GM13977 (cell line): ENCODE measurements around the gene SMIM20.

Experiments used
- DNase-seq: peaks from one replicate; pipeline ENCODE4 v3.0.0; 2012; ENCODE audit warnings: low spot score
- in situ Hi-C: fragments of 300-500 bp; cut with MboI; formaldehyde crosslinking; loops from one replicate; pipeline ENCODE4 v1.12.0; 2022; ENCODE audit warnings: low sequenced_read_pairs, low pct_unique_long_range_greater_than_20kb, mixed read lengths, inconsistent platforms; ENCODE audit not compliant: unreplicated experiment
- TF ChIP-seq, protein P1 (sequence below): IDR thresholded peaks from 2 replicates; pipeline ENCODE4 v1.5.1; 2012; ENCODE audit warnings: mild to moderate bottlenecking, control low read depth; ENCODE audit not compliant: insufficient read depth; ENCODE audit errors: extremely low read depth, missing control alignments

SMIM20 gene

DNA sequence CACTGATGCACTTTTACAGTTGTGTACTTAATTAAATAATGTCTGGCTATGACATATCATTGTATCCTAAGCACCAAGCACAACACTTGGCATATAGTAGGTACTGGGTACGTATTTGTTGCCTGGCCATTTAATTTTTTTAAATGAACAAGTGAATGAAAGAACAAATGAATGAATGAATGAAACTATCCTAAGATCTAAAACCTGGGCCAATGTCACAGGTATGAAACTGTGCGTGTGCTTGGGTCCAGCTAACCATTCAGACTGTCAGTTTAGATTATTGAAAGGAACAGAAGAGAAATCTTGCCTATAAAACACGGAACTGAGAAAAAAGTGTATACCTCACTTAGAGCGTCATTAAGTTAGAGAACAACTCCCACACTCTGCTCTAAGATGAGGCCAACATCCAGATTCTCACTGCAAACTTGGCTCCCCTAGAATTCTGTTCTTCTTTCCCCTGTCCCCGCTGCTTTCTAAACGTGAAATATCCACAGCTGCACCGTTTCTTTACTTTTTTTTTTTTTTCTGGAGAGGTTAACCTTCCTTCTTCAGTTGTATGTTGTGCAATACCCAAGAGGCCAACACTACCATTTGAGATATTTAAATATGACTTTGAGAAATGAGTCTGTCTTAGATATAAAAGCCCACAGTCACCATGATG, 33.9 kb upstream of the SMIM20 start:
- in situ Hi-C loops, result no loop called here
- DNase-seq, result no peak
- TF ChIP-seq, protein P1, sequence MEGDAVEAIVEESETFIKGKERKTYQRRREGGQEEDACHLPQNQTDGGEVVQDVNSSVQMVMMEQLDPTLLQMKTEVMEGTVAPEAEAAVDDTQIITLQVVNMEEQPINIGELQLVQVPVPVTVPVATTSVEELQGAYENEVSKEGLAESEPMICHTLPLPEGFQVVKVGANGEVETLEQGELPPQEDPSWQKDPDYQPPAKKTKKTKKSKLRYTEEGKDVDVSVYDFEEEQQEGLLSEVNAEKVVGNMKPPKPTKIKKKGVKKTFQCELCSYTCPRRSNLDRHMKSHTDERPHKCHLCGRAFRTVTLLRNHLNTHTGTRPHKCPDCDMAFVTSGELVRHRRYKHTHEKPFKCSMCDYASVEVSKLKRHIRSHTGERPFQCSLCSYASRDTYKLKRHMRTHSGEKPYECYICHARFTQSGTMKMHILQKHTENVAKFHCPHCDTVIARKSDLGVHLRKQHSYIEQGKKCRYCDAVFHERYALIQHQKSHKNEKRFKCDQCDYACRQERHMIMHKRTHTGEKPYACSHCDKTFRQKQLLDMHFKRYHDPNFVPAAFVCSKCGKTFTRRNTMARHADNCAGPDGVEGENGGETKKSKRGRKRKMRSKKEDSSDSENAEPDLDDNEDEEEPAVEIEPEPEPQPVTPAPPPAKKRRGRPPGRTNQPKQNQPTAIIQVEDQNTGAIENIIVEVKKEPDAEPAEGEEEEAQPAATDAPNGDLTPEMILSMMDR, result no peak

DNA sequence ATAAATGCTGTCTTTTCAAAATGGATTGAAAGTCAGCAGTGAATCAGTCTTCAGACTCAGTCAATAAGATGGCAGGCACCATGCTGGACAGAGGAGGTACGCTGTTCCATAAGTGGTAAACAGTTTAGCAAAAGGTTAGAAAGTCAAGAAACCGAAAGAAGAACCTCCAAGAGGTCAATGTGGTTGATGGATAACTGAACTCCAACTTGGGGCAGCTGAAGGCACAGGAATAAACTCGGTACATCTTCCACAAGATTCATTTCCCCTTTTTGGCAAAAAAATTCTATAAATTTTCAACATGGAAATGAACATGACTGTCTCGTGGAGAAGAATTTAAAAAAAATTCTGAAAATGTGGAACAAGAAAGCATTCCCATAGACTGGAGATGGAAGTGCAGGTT, 32.8 kb upstream of the SMIM20 start:
- in situ Hi-C loops, result no loop called here
- DNase-seq, result no peak
- TF ChIP-seq, protein P1, result no peak

DNA sequence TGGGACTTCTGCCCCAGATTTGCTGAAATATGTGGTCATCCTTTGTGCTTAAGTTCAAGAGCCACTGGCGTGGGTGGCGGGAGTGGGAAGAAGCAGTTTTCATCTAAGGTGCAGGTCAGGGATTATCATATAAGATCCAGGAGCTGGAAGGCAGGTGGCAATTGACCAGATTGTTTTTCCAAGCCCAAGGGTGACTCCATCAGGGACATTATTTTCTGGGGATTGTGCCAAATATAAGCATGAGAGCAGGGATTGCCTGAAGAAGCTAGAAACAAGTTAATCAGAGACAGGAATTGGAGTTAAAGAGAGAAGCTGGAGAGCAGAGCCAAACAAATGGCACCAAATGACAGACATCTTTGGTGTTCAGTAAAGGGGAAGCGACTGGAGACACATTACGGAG, 31.8 kb upstream of the SMIM20 start:
- DNase-seq, result no peak
- in situ Hi-C loops, result no loop called here
- TF ChIP-seq, protein P1, result no peak

DNA sequence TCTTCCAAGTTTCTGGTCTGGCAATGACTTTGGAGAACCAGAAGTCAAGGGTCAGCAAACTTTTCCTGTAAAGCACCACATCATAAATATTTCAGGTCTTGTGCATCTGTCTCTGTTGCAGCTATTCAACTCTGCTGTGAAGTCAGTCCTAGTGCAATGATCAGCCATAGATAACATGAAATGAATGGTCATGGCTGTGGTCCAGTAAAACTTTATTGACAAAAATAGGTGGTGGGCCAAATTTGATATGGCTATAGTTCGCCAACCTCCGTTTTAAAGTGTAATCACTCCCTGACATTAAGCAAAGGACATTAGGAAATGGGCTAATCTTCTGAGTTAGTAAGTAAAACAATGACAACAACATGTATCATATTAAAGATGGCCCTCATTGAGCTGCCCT, 30.5 kb upstream of the SMIM20 start:
- in situ Hi-C loops, result no loop called here
- no peak for DNase-seq

DNA sequence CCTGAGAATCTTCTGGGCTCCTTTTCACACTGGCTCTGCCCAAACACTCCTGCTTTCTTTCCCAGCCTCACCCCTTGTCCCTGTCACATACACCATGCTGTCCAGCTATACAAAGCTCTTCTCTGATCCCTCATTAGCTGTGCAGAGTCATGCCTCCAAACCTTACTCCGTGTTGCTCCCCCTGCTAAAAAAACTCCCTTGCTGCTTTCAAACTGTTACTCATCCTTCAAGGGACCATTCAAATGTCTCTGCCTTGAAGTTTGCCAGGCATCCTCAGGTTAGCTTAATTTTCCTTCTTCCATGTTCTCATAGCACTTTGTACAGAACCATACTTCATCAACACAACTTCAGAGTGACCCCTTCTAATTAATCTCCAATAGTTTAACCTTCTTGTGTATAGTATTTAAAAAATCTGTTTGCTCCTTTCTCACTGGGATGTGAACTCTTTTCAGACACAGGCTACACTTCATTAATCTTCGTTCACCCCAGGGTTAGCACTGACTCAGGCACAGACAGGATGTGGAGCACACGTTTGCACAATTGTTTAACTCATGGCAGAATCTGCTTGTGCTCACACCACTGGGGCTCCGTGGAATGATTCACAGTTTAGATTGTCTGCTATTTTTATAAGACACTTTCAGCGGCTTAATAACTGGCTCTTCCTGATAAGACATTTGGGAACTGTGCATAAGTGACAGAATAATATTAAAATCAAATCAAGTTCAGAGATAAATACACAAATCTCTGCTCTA, 29.8 kb upstream of the SMIM20 start:
- no peak for DNase-seq
- in situ Hi-C loops, result no loop called here
- TF ChIP-seq, protein P1, result no peak

More for the DNA sequence above, 30.5 kb upstream of the SMIM20 start:
- TF ChIP-seq, protein P1, result no peak

DNA sequence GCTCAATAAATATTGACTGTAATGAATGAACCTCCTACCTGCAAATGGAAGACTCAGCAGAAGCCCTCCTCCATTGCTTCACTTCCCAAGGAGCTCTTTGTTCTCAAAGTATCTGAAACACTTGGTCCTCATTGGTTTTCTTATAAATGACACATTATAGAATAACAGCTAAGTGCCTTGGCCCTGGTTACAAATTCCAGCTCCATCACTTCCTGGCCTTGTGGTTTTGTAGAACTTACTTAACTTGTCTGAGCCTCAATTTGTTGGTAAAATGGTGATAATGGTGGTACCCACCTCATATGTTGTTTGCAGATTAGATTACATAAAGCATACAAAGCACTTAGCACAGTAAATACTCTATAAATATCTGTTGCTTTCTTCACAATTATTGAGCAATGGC, 25.2 kb upstream of the SMIM20 start:
- no peak for DNase-seq
- in situ Hi-C loops, result no loop called here
- TF ChIP-seq, protein P1, result no peak
